Kidney (tissue), 14 donors: ENCODE measurements around the gene SLC22A1. TPM values are rescaled to one million over a fixed set of nuclear protein-coding genes. Genes with fewer than 3 reads are reported as not detected.

Source experiments
- DNase-seq, 5 donors: peaks; one replicate each; pipeline ENCODE4 v3.0.0-alpha.2; 2013 to 2020
- FAIRE-seq: peaks from 2 replicates; lab custom pipeline; 2012; peaks lifted over from hg19 to GRCh38; lab: Jason Lieb, UNC
- H3K27ac ChIP-seq, 2 donors: one replicate each; pipeline ENCODE4 v1.7.0; 2013; ENCODE audit warnings: low read depth in 2 of 2, low read length in 2 of 2, inconsistent platforms in 1 of 2
- H3K27me3 ChIP-seq: one replicate; pipeline ENCODE4 v1.7.1; 2013; ENCODE audit warnings: low read length, inconsistent platforms; ENCODE audit not compliant: control insufficient read depth, insufficient read depth
- H3K36me3 ChIP-seq, 3 donors: one replicate each; pipeline versions ENCODE4 v1.7.0 to v1.7.1; 2013; ENCODE audit warnings: low read length in 3 of 3, control low read depth in 1 of 3, inconsistent platforms in 1 of 3; ENCODE audit not compliant: insufficient read depth in 3 of 3, control insufficient read depth in 2 of 3
- H3K4me1 ChIP-seq, 3 donors: one replicate each; pipeline versions ENCODE4 v1.7.0 to v1.7.1; 2013; ENCODE audit warnings: low read length in 3 of 3, inconsistent platforms in 1 of 3, low read depth in 1 of 3; ENCODE audit not compliant: control insufficient read depth in 2 of 3, insufficient read depth in 2 of 3
- H3K4me3 ChIP-seq, 3 donors: one replicate each; pipeline versions ENCODE4 v1.7.0 to v1.8.1; 2013; ENCODE audit warnings: low read length in 3 of 3, control low read depth in 1 of 3, inconsistent platforms in 1 of 3
- H3K9ac ChIP-seq, 3 donors: one replicate each; pipeline versions ENCODE4 v1.7.0 to v1.7.1; 2013; ENCODE audit warnings: low read length in 3 of 3, control low read depth in 1 of 3, inconsistent platforms in 1 of 3
- H3K9me3 ChIP-seq, 3 donors: one replicate each; pipeline versions ENCODE4 v1.7.0 to v1.7.1; 2013; ENCODE audit warnings: low read length in 3 of 3, control low read depth in 1 of 3, inconsistent platforms in 1 of 3; ENCODE audit not compliant: control insufficient read depth in 2 of 3, insufficient read depth in 1 of 3
- intact Hi-C: fragments of 100-400 bp; cut with DNase I; formaldehyde crosslinking; loops from one replicate; pipeline ENCODE4 v1.11.1; 2022
- polyA plus RNA-seq: library from polyadenylated mRNA; stranded (reverse); fragments of 350-450 nt; fragmentation: Illumina TruSeq; extraction: RNeasy Lipid Tissue Mini Kit (QIAGEN cat#74804); gene quantifications from one replicate; pipeline ENCODE4 v1.2.3, GENCODE V29; 2014; ENCODE audit warnings: low read depth, low replicate concordance; ENCODE audit not compliant: insufficient read depth
- total RNA-seq: library from RNA; stranded (reverse); fragmentation: NEBNext Ultra II Directional; extraction: Animal tissue kit (Norgen Biotek cat#: 25700); gene quantifications from one replicate; pipeline ENCODE4 v1.2.1, GENCODE V29; 2021
- TF ChIP-seq, protein P1 (sequence below): IDR thresholded peaks from 3 replicates; pipeline ENCODE4 v1.5.1; 2012; ENCODE audit warnings: mild to moderate bottlenecking, moderate library complexity, borderline replicate concordance; ENCODE audit not compliant: insufficient read depth; ENCODE audit errors: extremely low read depth
- donor health status: control.
- donor health status: control.
- donor health status: control.
- donor health status: control.
- donor health status: control.
- donor health status: DM: yes; HTN: yes; CAD: no.
- donor health status: Normal renal cell carcinoma (clear cell type).

SLC22A1 gene
- total and polyA plus RNA-seq, 2 donors from 2014 or later = 1.4 to 2.3 TPM

GRCh38 chr6:160102956-160103824 lies 18.4 kb upstream of the SLC22A1 start:
- Histone ChIP-seq H3K4me1 (peaks cover 0 to 9% (median 3%) of the 10 kb centered on the region in 3 donors), H3K4me3 (no peak overlapping the region), H3K27ac (no peak overlapping the region), H3K9me3 (no peaks in the 10 kb centered on the region), H3K36me3 (peaks cover 0 to 38% (median 18%) of the 10 kb centered on the region in 3 donors), H3K27me3 (no peaks in the 10 kb centered on the region), H3K9ac (no peak overlapping the region)
- intact Hi-C loops = no loop called here
- DNase-seq = peak in 1 of 5 donors; percentile 31
- TF ChIP-seq, protein P1, sequence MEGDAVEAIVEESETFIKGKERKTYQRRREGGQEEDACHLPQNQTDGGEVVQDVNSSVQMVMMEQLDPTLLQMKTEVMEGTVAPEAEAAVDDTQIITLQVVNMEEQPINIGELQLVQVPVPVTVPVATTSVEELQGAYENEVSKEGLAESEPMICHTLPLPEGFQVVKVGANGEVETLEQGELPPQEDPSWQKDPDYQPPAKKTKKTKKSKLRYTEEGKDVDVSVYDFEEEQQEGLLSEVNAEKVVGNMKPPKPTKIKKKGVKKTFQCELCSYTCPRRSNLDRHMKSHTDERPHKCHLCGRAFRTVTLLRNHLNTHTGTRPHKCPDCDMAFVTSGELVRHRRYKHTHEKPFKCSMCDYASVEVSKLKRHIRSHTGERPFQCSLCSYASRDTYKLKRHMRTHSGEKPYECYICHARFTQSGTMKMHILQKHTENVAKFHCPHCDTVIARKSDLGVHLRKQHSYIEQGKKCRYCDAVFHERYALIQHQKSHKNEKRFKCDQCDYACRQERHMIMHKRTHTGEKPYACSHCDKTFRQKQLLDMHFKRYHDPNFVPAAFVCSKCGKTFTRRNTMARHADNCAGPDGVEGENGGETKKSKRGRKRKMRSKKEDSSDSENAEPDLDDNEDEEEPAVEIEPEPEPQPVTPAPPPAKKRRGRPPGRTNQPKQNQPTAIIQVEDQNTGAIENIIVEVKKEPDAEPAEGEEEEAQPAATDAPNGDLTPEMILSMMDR = no peak
- no peak for FAIRE-seq

DNA sequence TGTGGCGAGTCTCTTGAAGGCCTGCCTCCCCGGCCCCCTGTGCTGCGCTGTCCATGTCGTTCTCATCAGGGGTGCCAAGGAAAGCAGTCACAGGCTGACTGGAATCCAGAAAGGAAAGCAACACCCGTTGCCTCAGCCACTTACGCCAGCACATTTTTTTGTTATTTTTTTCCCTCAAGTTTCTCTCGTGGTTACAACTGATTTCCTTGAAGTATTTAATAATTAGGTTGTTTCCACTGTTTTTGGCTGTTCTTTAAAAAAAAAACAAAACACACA lies 17.9 kb upstream of the SLC22A1 start:
- Histone ChIP-seq H3K27ac (no peak overlapping the region), H3K9me3 (no peaks in the 10 kb centered on the region), H3K4me3 (no peak overlapping the region), H3K36me3 (peaks cover 0 to 38% (median 16%) of the 10 kb centered on the region in 3 donors), H3K4me1 (peaks cover 0 to 9% (median 3%) of the 10 kb centered on the region in 3 donors), H3K27me3 (no peaks in the 10 kb centered on the region), H3K9ac (no peak overlapping the region)
- intact Hi-C loops = no loop called here
- FAIRE-seq = no peak
- DNase-seq = no peak
- TF ChIP-seq, protein P1 = no peak

- Histone ChIP-seq H3K27me3 (no peaks in the 10 kb centered on the region), H3K9me3 (no peaks in the 10 kb centered on the region), H3K9ac (no peak overlapping the region), H3K4me1 (peaks cover 0 to 9% (median 3%) of the 10 kb centered on the region in 3 donors), H3K36me3 (peaks cover 2 to 38% (median 16%) of the 10 kb centered on the region in 3 donors), H3K4me3 (no peak overlapping the region), H3K27ac (no peak overlapping the region)
- intact Hi-C loops = no loop called here
- DNase-seq (no peak), FAIRE-seq (no peak)
- TF ChIP-seq, protein P1 = no peak
Measured at GRCh38 chr6:160104821-160105517, 16.6 kb upstream of the SLC22A1 start.
